PC-3 (cell line): ENCODE measurements around the gene OR13A1. TPM values are rescaled to one million over a fixed set of nuclear protein-coding genes. Genes with fewer than 3 reads are reported as not detected.

Source experiments
- ATAC-seq: fragments of 200-7000 bp; cut with Tn5 transposase; 2 replicates; pipeline ENCODE4 v1.9.1; 2020; ENCODE audit warnings: mild to moderate bottlenecking, moderate library complexity
- BruUV-seq: library from RNA; stranded (reverse); fragments of 400-500 nt; replicated peaks from 2 replicates; lab custom pipeline; 2021; lab: Mats Ljungman, UMichigan
- CTCF ChIA-PET: fragments of 300-600 bp; sonication (Branson Sonifier 250); formaldehyde crosslinking; loops from one replicate; lab custom pipeline; 2022; ENCODE audit warnings: antibody characterized with exemption; lab: Charles Lee
- POLR2A ChIA-PET: fragments of 300-600 bp; sonication (Branson Sonifier 250); formaldehyde crosslinking; loops from one replicate; lab custom pipeline; 2022; ENCODE audit warnings: antibody characterized with exemption; ENCODE audit not compliant: unreplicated experiment; lab: Charles Lee
- DNase-seq: peaks from one replicate; pipeline ENCODE4 v3.0.0-alpha.2; 2015
- H2AFZ ChIP-seq: fragments of 300-600 bp; sonication (generic); 2 replicates; pipeline ENCODE4 v1.6.0; 2016; ENCODE audit warnings: antibody characterized with exemption, low read length
- H3F3A ChIP-seq: fragments of 300-600 bp; sonication (generic); one replicate; pipeline ENCODE4 v1.6.0; 2017; ENCODE audit warnings: antibody characterized with exemption, low read length, control low read depth, mild to moderate bottlenecking; ENCODE audit not compliant: unreplicated experiment
- H3K27ac ChIP-seq: fragments of 300-600 bp; sonication (generic); 2 replicates; pipeline ENCODE4 v1.5.1; 2016; ENCODE audit warnings: mild to moderate bottlenecking, low read length
- H3K27me3 ChIP-seq: fragments of 300-600 bp; sonication (generic); 2 replicates; pipeline ENCODE4 v1.6.1; 2016; ENCODE audit warnings: low read length, mixed read lengths
- H3K36me3 ChIP-seq: fragments of 300-600 bp; sonication (generic); 2 replicates; pipeline ENCODE4 v1.6.1; 2016; ENCODE audit warnings: low read depth, mixed run types, low read length, mixed read lengths
- H3K4me1 ChIP-seq: fragments of 300-600 bp; sonication (generic); 2 replicates; pipeline ENCODE4 v1.5.1; 2016; ENCODE audit warnings: low read length; ENCODE audit not compliant: insufficient read depth
- H3K4me2 ChIP-seq: fragments of 300-600 bp; sonication (generic); 2 replicates; pipeline ENCODE4 v1.6.0; 2016; ENCODE audit warnings: low read length
- H3K4me3 ChIP-seq: fragments of 300-600 bp; sonication (generic); 2 replicates; pipeline ENCODE4 v1.5.1; 2016; ENCODE audit warnings: mild to moderate bottlenecking, low read length, mixed read lengths
- H3K79me2 ChIP-seq: fragments of 300-600 bp; sonication (generic); 2 replicates; pipeline ENCODE4 v1.6.1; 2017; ENCODE audit warnings: low read length, mixed read lengths
- H3K9ac ChIP-seq: fragments of 300-600 bp; sonication (generic); 2 replicates; pipeline ENCODE4 v1.6.0; 2016; ENCODE audit warnings: mild to moderate bottlenecking, low read length
- H3K9me2 ChIP-seq: fragments of 300-600 bp; sonication (generic); replicated peaks from 2 replicates; pipeline ENCODE4 v1.6.1; 2016; ENCODE audit warnings: mixed run types, low read length, mixed read lengths
- H3K9me3 ChIP-seq: fragments of 300-600 bp; sonication (generic); 2 replicates; pipeline ENCODE4 v1.6.1; 2016; ENCODE audit warnings: low read length, mixed read lengths
- H4K20me1 ChIP-seq: fragments of 300-600 bp; sonication (generic); 2 replicates; pipeline ENCODE4 v1.6.1; 2016; ENCODE audit warnings: low read length, mixed read lengths
- EZH2 ChIP-seq: fragments of 300-600 bp; sonication (generic); IDR thresholded peaks from one replicate; pipeline ENCODE4 v1.6.1; 2017; ENCODE audit warnings: antibody characterized with exemption, mild to moderate bottlenecking, low read length; ENCODE audit not compliant: unreplicated experiment
- EZH2phosphoT487 ChIP-seq: fragments of 300-600 bp; sonication (generic); IDR thresholded peaks from 2 replicates; pipeline ENCODE4 v1.6.1; 2018; ENCODE audit warnings: mild to moderate bottlenecking, antibody characterized with exemption, low read length, borderline replicate concordance
- intact Hi-C: fragments of 100-400 bp; cut with micrococcal nuclease; formaldehyde crosslinking; loops from 2 replicates; pipeline ENCODE4 v1.9.0; 2023
- total RNA-seq: library from RNA; depleted of rRNA; stranded (reverse); fragments of >200 nt; gene quantifications from 2 replicates; pipeline ENCODE4 v1.2.3, GENCODE V29; 2014
- TF ChIP-seq, protein P1 (sequence below): fragments of 300-600 bp; sonication (generic); conservative IDR thresholded peaks from 2 replicates; pipeline ENCODE4 v1.5.1; 2017; ENCODE audit warnings: antibody characterized with exemption, low read depth, mild to moderate bottlenecking, low read length

The OR13A1 gene
- total RNA-seq, 1 experiment from 2014 or later, result 0.04 TPM

GRCh38 chr10:45294681-45295080, 20.7 kb downstream of the OR13A1 start:
- Histone ChIP-seq H3K4me3 (no peak overlapping the region), H3K4me2 (no peak overlapping the region), H3K27ac (no peak overlapping the region), H3K36me3 (no peaks in the 10 kb centered on the region), H3F3A (no peaks in the 10 kb centered on the region), H3K27me3 (peaks cover 27% of the 10 kb centered on the region), H3K79me2 (no peaks in the 10 kb centered on the region), H3K9ac (no peak overlapping the region), H2AFZ (no peak overlapping the region), H4K20me1 (no peaks in the 10 kb centered on the region), H3K9me2 (no peaks in the 10 kb centered on the region), H3K9me3 (no peaks in the 10 kb centered on the region), H3K4me1 (no peaks in the 10 kb centered on the region)
- DNase-seq, result no peak
- no TSS peak for BruUV-seq
- POLR2A ChIA-PET, result no interaction called here
- TF ChIP-seq, protein P1, sequence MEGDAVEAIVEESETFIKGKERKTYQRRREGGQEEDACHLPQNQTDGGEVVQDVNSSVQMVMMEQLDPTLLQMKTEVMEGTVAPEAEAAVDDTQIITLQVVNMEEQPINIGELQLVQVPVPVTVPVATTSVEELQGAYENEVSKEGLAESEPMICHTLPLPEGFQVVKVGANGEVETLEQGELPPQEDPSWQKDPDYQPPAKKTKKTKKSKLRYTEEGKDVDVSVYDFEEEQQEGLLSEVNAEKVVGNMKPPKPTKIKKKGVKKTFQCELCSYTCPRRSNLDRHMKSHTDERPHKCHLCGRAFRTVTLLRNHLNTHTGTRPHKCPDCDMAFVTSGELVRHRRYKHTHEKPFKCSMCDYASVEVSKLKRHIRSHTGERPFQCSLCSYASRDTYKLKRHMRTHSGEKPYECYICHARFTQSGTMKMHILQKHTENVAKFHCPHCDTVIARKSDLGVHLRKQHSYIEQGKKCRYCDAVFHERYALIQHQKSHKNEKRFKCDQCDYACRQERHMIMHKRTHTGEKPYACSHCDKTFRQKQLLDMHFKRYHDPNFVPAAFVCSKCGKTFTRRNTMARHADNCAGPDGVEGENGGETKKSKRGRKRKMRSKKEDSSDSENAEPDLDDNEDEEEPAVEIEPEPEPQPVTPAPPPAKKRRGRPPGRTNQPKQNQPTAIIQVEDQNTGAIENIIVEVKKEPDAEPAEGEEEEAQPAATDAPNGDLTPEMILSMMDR, result no peak
- TF ChIP-seq EZH2, result no peak
- TF ChIP-seq EZH2phosphoT487, result no peak
- CTCF ChIA-PET, result no interaction called here
- ATAC-seq, result no peak
- intact Hi-C loops, result no loop called here

DNA sequence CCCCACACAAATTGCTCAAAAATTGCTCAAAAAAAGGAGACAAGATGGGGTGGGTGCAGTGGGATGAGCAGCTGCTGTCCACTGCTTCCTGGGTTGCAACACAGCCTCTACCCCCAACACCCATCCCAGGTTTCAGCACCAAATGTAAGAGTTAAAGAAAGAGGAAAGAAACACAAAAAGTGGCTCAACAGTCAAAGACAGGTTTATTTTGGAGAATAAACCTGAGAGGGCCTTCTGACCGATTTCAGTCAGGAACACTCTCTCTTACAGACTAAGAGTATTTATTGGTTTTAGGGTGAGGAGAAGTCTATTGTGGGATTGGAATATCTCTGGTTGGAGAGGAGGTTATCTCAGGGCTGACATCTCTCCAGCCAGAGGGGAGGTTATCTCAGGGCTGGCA, 28.4 kb downstream of the OR13A1 start:
- Histone ChIP-seq H3K4me1 (no peaks in the 10 kb centered on the region), H2AFZ (no peak overlapping the region), H3K27ac (no peak overlapping the region), H3K36me3 (no peaks in the 10 kb centered on the region), H3K9me2 (no peaks in the 10 kb centered on the region), H3K79me2 (no peaks in the 10 kb centered on the region), H3K4me2 (no peak overlapping the region), H3K9ac (no peak overlapping the region), H3K27me3 (peaks cover 5% of the 10 kb centered on the region; the same call in 1 of the 2 replicates), H3K9me3 (no peaks in the 10 kb centered on the region), H3F3A (no peaks in the 10 kb centered on the region), H4K20me1 (no peaks in the 10 kb centered on the region), H3K4me3 (no peak overlapping the region)
- DNase-seq (no peak), ATAC-seq (no peak)
- intact Hi-C loops, result no loop called here
- ChIA-PET CTCF (no interaction called here), POLR2A (no interaction called here)
- BruUV-seq, result no TSS peak
- TF ChIP-seq EZH2 (no peak), EZH2phosphoT487 (no peak)
- TF ChIP-seq, protein P1, result no peak

DNA sequence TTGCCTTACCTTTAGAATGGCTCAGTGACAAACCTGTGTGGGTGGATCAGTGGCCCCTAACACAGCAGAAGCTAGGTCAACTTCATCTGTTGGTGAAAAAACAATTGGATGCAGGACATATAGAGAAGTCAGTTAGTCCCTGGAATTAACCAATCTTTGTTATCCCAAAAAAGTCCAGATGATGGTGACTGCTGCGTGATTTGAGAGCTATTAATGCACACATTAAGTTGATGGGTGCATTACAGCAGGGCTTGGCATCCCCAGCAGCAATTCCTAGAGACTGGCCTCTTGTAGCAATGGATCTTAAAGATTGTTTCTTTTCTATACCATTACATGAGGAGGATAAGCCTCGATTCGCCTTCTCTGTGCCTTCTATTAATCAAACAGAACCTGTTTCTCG, 33.3 kb downstream of the OR13A1 start:
- no peaks in the 10 kb centered on the region for H3F3A ChIP-seq
- TF ChIP-seq, protein P1, result peak; percentile 42; the same call in 1 of the 2 replicates
- TF ChIP-seq EZH2, result no peak
- ATAC-seq, result peak; percentile 56
- ChIA-PET CTCF (interaction anchor here (1.0 kb wide), 1 partner anchor 32 kb away, joined by 3 read pairs; no protein-coding TSS in a partner anchor), POLR2A (no interaction called here)
- H3K36me3 ChIP-seq, result no peaks in the 10 kb centered on the region
- no peak overlapping the region for H3K9ac ChIP-seq
- no peaks in the 10 kb centered on the region for H3K79me2 ChIP-seq
- no peak overlapping the region for H3K4me2 ChIP-seq
- H4K20me1 ChIP-seq, result no peaks in the 10 kb centered on the region
- H3K9me2 ChIP-seq, result no peaks in the 10 kb centered on the region
- no peak overlapping the region for H3K27ac ChIP-seq
- intact Hi-C loops, result no loop called here
- peak; percentile 32 for DNase-seq
- H3K4me1 ChIP-seq, result no peaks in the 10 kb centered on the region
- no TSS peak for BruUV-seq
- H3K27me3 ChIP-seq, result peaks cover 45% of the 10 kb centered on the region
- no peaks in the 10 kb centered on the region for H3K9me3 ChIP-seq
- H3K4me3 ChIP-seq, result no peak overlapping the region
- H2AFZ ChIP-seq, result no peak overlapping the region
